Neural crest cell (in vitro differentiated cells): ENCODE measurements around the gene STIM1. TPM values are rescaled to one million over a fixed set of nuclear protein-coding genes. Genes with fewer than 3 reads are reported as not detected.
"Not testable (repeated sequence)": the region's sequence is repeated elsewhere in the genome, so short reads cannot be mapped to it uniquely, and the experiment has no call there.

Experiments
- DNase-seq: peaks from one replicate; pipeline ENCODE4 v3.0.0; 2021; ENCODE audit warnings: low read depth, mixed read lengths, low spot score
- H3K27ac Mint-ChIP-seq: one replicate; pipeline ENCODE4 v1.8.0; 2021; ENCODE audit warnings: mild to moderate bottlenecking, mixed read lengths; ENCODE audit not compliant: unreplicated experiment
- H3K27me3 Mint-ChIP-seq: 2 replicates; pipeline ENCODE4 v1.8.0; 2021; ENCODE audit warnings: low read depth, mild to moderate bottlenecking, mixed read lengths
- H3K36me3 Mint-ChIP-seq: 2 replicates; pipeline ENCODE4 v1.8.0; 2021; ENCODE audit warnings: low read depth, mild to moderate bottlenecking, mixed read lengths
- H3K4me1 Mint-ChIP-seq: 2 replicates; pipeline ENCODE4 v1.8.0; 2021; ENCODE audit warnings: mixed read lengths
- H3K4me3 Mint-ChIP-seq: one replicate; pipeline ENCODE4 v1.8.0; 2021; ENCODE audit warnings: mild to moderate bottlenecking, mixed read lengths
- H3K9me3 Mint-ChIP-seq: 2 replicates; pipeline ENCODE4 v1.8.0; 2021; ENCODE audit warnings: mixed read lengths
- CTCF ChIP-seq: fragments of 200-600 bp; sonication (generic); conservative IDR thresholded peaks from 2 replicates; pipeline ENCODE4 v1.5.0; 2021; ENCODE audit warnings: antibody characterized with exemption, mild to moderate bottlenecking
- total RNA-seq: library from RNA; stranded (reverse); gene quantifications from 2 replicates; pipeline ENCODE4 v1.2.1, GENCODE V29; 2021

STIM1 gene
- total RNA-seq, 1 donor from 2014 or later, result 24.4 TPM

GRCh38 chr11:4111834-4112233 lies 256.4 kb downstream of the STIM1 start:
- no peak overlapping the region for H3K27ac Mint-ChIP-seq
- no peaks in the 10 kb centered on the region for H3K27me3 Mint-ChIP-seq
- no peak overlapping the region for H3K4me3 Mint-ChIP-seq
- no peak for DNase-seq
- no peak for TF ChIP-seq CTCF
- H3K4me1 Mint-ChIP-seq, result peaks cover 3% of the 10 kb centered on the region
- no peaks in the 10 kb centered on the region for H3K9me3 Mint-ChIP-seq
- peaks cover 20% of the 10 kb centered on the region for H3K36me3 Mint-ChIP-seq

GRCh38 chr11:4115128-4115527 lies 259.7 kb downstream of the STIM1 start:
- TF ChIP-seq CTCF, result no peak
- DNase-seq, result no peak
- Mint-ChIP-seq H3K36me3 (peaks cover 19% of the 10 kb centered on the region), H3K4me3 (no peak overlapping the region), H3K27me3 (no peaks in the 10 kb centered on the region), H3K27ac (no peak overlapping the region), H3K9me3 (no peaks in the 10 kb centered on the region), H3K4me1 (no peaks in the 10 kb centered on the region)

DNA sequence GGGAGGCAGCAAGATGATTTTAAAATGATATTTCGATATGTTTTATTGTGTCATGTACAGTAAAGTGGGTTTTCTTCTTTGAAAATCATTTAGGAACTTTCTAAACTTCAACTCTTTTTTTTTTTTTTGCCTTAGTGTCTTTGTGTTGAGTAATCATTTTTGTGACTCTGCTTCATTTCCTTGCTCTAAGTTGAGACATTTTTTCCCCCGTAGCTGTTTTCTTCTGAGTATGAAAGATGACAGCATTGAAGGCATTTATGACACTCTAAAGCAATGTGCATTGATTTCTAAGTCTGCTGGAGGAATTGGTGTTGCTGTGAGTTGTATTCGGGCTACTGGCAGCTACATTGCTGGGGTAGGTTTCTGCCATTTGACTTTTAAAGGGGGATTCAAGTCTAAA lies 262.6 kb downstream of the STIM1 start:
- no peak overlapping the region for H3K4me3 Mint-ChIP-seq
- H3K27me3 Mint-ChIP-seq, result no peaks in the 10 kb centered on the region
- H3K27ac Mint-ChIP-seq, result no peak overlapping the region
- H3K9me3 Mint-ChIP-seq, result no peaks in the 10 kb centered on the region
- peaks cover 23% of the 10 kb centered on the region for H3K36me3 Mint-ChIP-seq
- H3K4me1 Mint-ChIP-seq, result no peaks in the 10 kb centered on the region
- no peak for DNase-seq
- TF ChIP-seq CTCF, result no peak

GRCh38 chr11:4123218-4123617 lies 267.8 kb downstream of the STIM1 start:
- Mint-ChIP-seq H3K4me3 (no peak overlapping the region), H3K9me3 (no peaks in the 10 kb centered on the region), H3K27me3 (no peaks in the 10 kb centered on the region), H3K4me1 (no peaks in the 10 kb centered on the region), H3K36me3 (peaks cover 39% of the 10 kb centered on the region), H3K27ac (no peak overlapping the region)
- no peak for DNase-seq
- TF ChIP-seq CTCF, result no peak

- Mint-ChIP-seq H3K4me3 (no peak overlapping the region), H3K4me1 (no peaks in the 10 kb centered on the region), H3K27ac (no peak overlapping the region), H3K27me3 (no peaks in the 10 kb centered on the region), H3K36me3 (peaks cover 40% of the 10 kb centered on the region), H3K9me3 (no peaks in the 10 kb centered on the region)
- no peak for TF ChIP-seq CTCF
- DNase-seq, result no peak
These were observed 269.7 kb downstream of the STIM1 start for GRCh38 chr11:4125141-4125540.

DNA sequence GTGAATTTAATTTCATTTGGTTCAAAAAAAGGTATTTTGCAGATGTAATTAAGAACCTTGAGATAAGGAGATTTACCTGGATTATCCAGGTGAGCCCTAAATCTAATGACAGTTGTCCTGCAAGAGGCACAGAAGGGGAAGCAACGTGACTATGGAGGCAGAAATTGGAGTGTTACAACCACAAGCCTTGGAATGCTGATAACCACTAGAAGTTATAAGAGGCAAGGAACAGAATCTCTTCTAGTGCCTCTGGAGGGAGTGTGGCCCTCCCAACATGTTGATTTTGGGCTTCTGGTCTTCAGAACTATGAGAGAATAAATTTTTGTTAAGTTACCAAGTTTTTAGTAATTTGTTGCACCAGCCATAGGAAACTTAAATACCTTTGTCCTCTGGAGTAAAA lies 271.9 kb downstream of the STIM1 start:
- no peak for DNase-seq
- Mint-ChIP-seq H3K9me3 (no peaks in the 10 kb centered on the region), H3K27me3 (no peaks in the 10 kb centered on the region), H3K27ac (no peak overlapping the region), H3K36me3 (peaks cover 41% of the 10 kb centered on the region), H3K4me1 (no peaks in the 10 kb centered on the region), H3K4me3 (no peak overlapping the region)
- no peak for TF ChIP-seq CTCF

- not testable (repeated sequence) for H3K27ac Mint-ChIP-seq, H3K4me1 Mint-ChIP-seq, H3K4me3 Mint-ChIP-seq, H3K27me3 Mint-ChIP-seq, H3K9me3 Mint-ChIP-seq, DNase-seq
- peaks cover 34% of the 10 kb centered on the region for H3K36me3 Mint-ChIP-seq
These were observed 274.8 kb downstream of the STIM1 start for GRCh38 chr11:4130219-4130618.
